Fibroblast of the aortic adventitia (primary cell): ENCODE data around the gene AKR1B1. TPM values are rescaled to one million over a fixed set of nuclear protein-coding genes. Genes with fewer than 3 reads are reported as not detected.

Experiments
- DNase-seq: peaks from one replicate; pipeline ENCODE4 v3.0.0-alpha.2; 2010; ENCODE audit warnings: low read depth
- H3K4me3 ChIP-seq: 2 replicates; pipeline ENCODE4 v1.5.1; 2011; ENCODE audit warnings: low read depth, mild to moderate bottlenecking, control low read depth, low read length, moderate library complexity
- CTCF ChIP-seq: IDR thresholded peaks from 2 replicates; pipeline ENCODE4 v1.5.1; 2011; ENCODE audit warnings: mild to moderate bottlenecking, low read length, control low read depth, inconsistent platforms; ENCODE audit not compliant: insufficient read depth
- total RNA-seq: library from RNA; depleted of rRNA; stranded (reverse); fragments of >200 nt; gene quantifications from 2 replicates; pipeline ENCODE4 v1.2.3, GENCODE V29; 2012; ENCODE audit warnings: low replicate concordance

Gene AKR1B1
- total RNA-seq, 1 donor: 167 TPM

- no peak overlapping the region for H3K4me3 ChIP-seq
- peak; percentile 85 for DNase-seq
- TF ChIP-seq CTCF: no peak
Measured at GRCh38 chr7:134462337-134462925, 3.5 kb upstream of the AKR1B1 start.

GRCh38 chr7:134461916-134462315 is 3.0 kb upstream of the AKR1B1 start:
- H3K4me3 ChIP-seq: no peak overlapping the region
- no peak for DNase-seq
- no peak for TF ChIP-seq CTCF

- DNase-seq: no peak
- no peak for TF ChIP-seq CTCF
- no peak overlapping the region for H3K4me3 ChIP-seq
Measured at GRCh38 chr7:134459981-134460380, 1.1 kb upstream of the AKR1B1 start.

GRCh38 chr7:134458341-134458805 is 527 bp downstream of the AKR1B1 start:
- H3K4me3 ChIP-seq: peak overlapping the region; percentile 92
- peak; percentile 48 for DNase-seq
- TF ChIP-seq CTCF: peak; percentile 39

- peak overlapping the region; percentile 92 for H3K4me3 ChIP-seq
- TF ChIP-seq CTCF: no peak
- DNase-seq: peak; percentile 59
Measured at GRCh38 chr7:134457210-134457609, 1.7 kb downstream of the AKR1B1 start.

- DNase-seq: no peak
- no peak for TF ChIP-seq CTCF
- H3K4me3 ChIP-seq: no peak overlapping the region
Measured at GRCh38 chr7:134454277-134454676, 4.6 kb downstream of the AKR1B1 start.

- TF ChIP-seq CTCF: no peak
- no peak overlapping the region for H3K4me3 ChIP-seq
- DNase-seq: no peak
Measured at GRCh38 chr7:134453518-134453917, 5.4 kb downstream of the AKR1B1 start.
